HepG2 (cell line): ENCODE data around the gene FABP1. TPM values are rescaled to one million over a fixed set of nuclear protein-coding genes. Genes with fewer than 3 reads are reported as not detected.

Experiments
- ARID2 ChIP-seq: sonication (generic); formaldehyde crosslinking; IDR thresholded peaks from 2 replicates; pipeline ENCODE4 v1.8.1; 2022; ENCODE audit warnings: mild to moderate bottlenecking, missing genetic modification reagents, borderline replicate concordance
- CBX2 ChIP-seq, 2 experiments: fragments of 200-600 bp in 1 of 2; sonication (generic); formaldehyde crosslinking in 1 of 2; IDR thresholded peaks; 2 replicates each; pipeline versions ENCODE4 v1.7.0 to v1.8.1; 2018 to 2022; ENCODE audit warnings: low read depth in 2 of 2, low read length in 1 of 2, mild to moderate bottlenecking in 1 of 2, missing genetic modification reagents in 1 of 2
- CEBPB ChIP-seq: IDR thresholded peaks from 2 replicates; pipeline ENCODE4 v1.6.1; 2011; ENCODE audit warnings: low read depth, low read length, improper control_type of control experiment, borderline replicate concordance
- EEA1 ChIP-seq: sonication (generic); formaldehyde crosslinking; IDR thresholded peaks from 2 replicates; pipeline ENCODE4 v1.5.1; 2020; ENCODE audit warnings: mild to moderate bottlenecking, missing genetic modification reagents, borderline replicate concordance
- ESRRA ChIP-seq: sonication (generic); formaldehyde crosslinking; IDR thresholded peaks from 2 replicates; pipeline ENCODE4 v1.5.1; 2020; ENCODE audit warnings: mild to moderate bottlenecking, low read depth, missing genetic modification reagents
- HNF4G ChIP-seq, 2 experiments: sonication (generic) in 1 of 2; formaldehyde crosslinking in 1 of 2; IDR thresholded peaks; 2 replicates each; pipeline versions ENCODE4 v1.4.0 to v1.6.1; 2011 to 2020; ENCODE audit warnings: borderline replicate concordance in 2 of 2, low read depth in 2 of 2, mild to moderate bottlenecking in 2 of 2, low read length in 1 of 2, missing genetic modification reagents in 1 of 2, moderate library complexity in 1 of 2
- MLLT10 ChIP-seq: sonication (generic); formaldehyde crosslinking; IDR thresholded peaks from 2 replicates; pipeline ENCODE4 v1.4.0; 2020; ENCODE audit warnings: missing genetic modification reagents
- SYNCRIP ChIP-seq: fragments of 200-400 bp; formaldehyde crosslinking; IDR thresholded peaks from 2 replicates; pipeline ENCODE4 v1.6.1; 2018; ENCODE audit warnings: mild to moderate bottlenecking, low read depth, low read length; ENCODE audit not compliant: insufficient read depth
- ZFP37 ChIP-seq: sonication (generic); formaldehyde crosslinking; IDR thresholded peaks from 2 replicates; pipeline ENCODE4 v1.4.0; 2020; ENCODE audit warnings: missing genetic modification reagents, borderline replicate concordance
- ZKSCAN8 ChIP-seq: IDR thresholded peaks from 2 replicates; pipeline ENCODE4 v1.6.1; 2016; ENCODE audit warnings: borderline replicate concordance, missing genetic modification reagents, missing compliant biosample characterization
- ZNF282 ChIP-seq: fragments of 450-650 bp; IDR thresholded peaks from 2 replicates; pipeline ENCODE4 v1.6.1; 2018; ENCODE audit not compliant: partially characterized antibody
- ZNF333 ChIP-seq: sonication (generic); formaldehyde crosslinking; IDR thresholded peaks from 2 replicates; pipeline ENCODE4 v1.4.0; 2020; ENCODE audit warnings: mild to moderate bottlenecking, missing genetic modification reagents, borderline replicate concordance
- ZNF446 ChIP-seq: sonication (generic); formaldehyde crosslinking; IDR thresholded peaks from 2 replicates; pipeline ENCODE4 v1.5.0; 2020; ENCODE audit warnings: mild to moderate bottlenecking, missing genetic modification reagents
- ZNF703 ChIP-seq: sonication (generic); formaldehyde crosslinking; IDR thresholded peaks from 2 replicates; pipeline ENCODE4 v1.5.1; 2020; ENCODE audit warnings: missing genetic modification reagents, mild to moderate bottlenecking, moderate library complexity, borderline replicate concordance
- ZNF782 ChIP-seq: sonication (generic); formaldehyde crosslinking; IDR thresholded peaks from 2 replicates; pipeline ENCODE4 v1.4.0; 2020; ENCODE audit warnings: missing genetic modification reagents, mild to moderate bottlenecking, borderline replicate concordance
- polyA plus RNA-seq, 8 experiments: library from polyadenylated mRNA; depleted of rRNA in 3 of 8; stranded (reverse) in 7 of 8; unstranded in 1 of 8; fragments of >200 nt; fragmentation: Illumina TruSeq in 4 of 8; extraction: Trizol in 4 of 8; gene quantifications; 2 replicates each; pipeline versions ENCODE4 v1.2.1 to v1.2.3, GENCODE V29; 2011 to 2016; ENCODE audit warnings: low read depth in 4 of 8, missing spikeins in 1 of 8, mixed read lengths in 1 of 8; ENCODE audit not compliant: insufficient read depth in 1 of 8
- total RNA-seq, 5 experiments: library from RNA; depleted of rRNA; stranded (reverse); fragments of >200 nt; fragmentation: Illumina TruSeq; extraction: Trizol; gene quantifications; 2 replicates each; pipeline ENCODE4 v1.2.3, GENCODE V29; 2016; ENCODE audit warnings: low read depth in 1 of 5
- TF ChIP-seq, protein P1 (sequence below): sonication (generic); formaldehyde crosslinking; IDR thresholded peaks from 2 replicates; pipeline ENCODE4; 2020; ENCODE audit warnings: missing genetic modification reagents, mild to moderate bottlenecking, borderline replicate concordance
- TF ChIP-seq, protein P2 (sequence below): IDR thresholded peaks from 2 replicates; pipeline ENCODE4 v1.6.1; 2016; ENCODE audit warnings: missing compliant biosample characterization, missing genetic modification reagents, borderline replicate concordance
- TF ChIP-seq, protein P3 (sequence below): sonication (generic); formaldehyde crosslinking; IDR thresholded peaks from 2 replicates; pipeline ENCODE4 v1.8.0; 2022; ENCODE audit warnings: mild to moderate bottlenecking, missing genetic modification reagents, moderate library complexity
- TF ChIP-seq, protein P4 (sequence below): sonication (generic); formaldehyde crosslinking; conservative IDR thresholded peaks from 2 replicates; pipeline ENCODE4 v1.4.0; 2020; ENCODE audit warnings: mild to moderate bottlenecking, missing genetic modification reagents, moderate library complexity

The FABP1 gene
- total and polyA plus RNA-seq, 2 of the 13 experiments (the other 11 are each of a cell fraction or from before 2014, with no cell fraction given) = 644 to 1,608 TPM

DNA sequence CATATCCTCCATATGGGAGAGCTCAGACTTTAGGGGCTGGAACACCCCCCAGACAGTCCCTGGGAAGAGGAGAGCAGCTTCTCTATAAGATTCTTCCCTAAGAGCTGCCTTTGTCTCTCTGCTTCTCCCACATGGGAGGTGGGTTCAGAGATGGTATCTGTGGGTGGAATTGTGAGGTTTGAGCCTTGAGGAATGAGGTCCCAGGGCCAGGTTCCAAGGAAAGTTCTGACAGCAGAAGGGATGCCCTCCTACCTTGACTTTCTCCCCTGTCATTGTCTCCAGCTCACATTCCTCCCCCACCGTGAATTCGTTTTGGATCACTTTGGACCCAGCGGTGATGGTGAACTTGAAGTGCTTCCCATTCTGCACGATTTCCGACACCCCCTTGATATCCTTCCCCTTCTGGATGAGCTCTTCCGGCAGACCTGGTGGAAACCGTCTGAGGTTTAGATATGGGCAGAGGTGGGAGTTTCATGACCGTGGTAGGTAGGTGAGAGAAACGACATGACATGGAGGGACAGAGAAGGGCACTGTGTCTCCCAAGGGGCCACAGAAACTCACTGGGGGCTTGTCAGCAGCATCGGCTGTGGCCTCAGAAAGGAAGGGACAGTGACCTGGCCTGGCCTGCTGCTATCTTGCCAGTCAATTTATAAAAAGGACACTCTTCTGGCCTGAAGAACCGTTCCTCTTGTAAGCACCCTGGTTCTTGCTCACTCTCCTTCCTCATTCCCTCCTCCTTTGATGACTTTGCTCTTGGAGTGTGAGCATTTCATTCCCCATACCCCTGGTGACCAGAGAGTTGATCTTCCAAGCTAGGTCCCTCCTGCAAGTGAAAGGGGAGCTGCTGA, 1.7 kb downstream of the FABP1 start (continued):
- TF ChIP-seq, protein P1, sequence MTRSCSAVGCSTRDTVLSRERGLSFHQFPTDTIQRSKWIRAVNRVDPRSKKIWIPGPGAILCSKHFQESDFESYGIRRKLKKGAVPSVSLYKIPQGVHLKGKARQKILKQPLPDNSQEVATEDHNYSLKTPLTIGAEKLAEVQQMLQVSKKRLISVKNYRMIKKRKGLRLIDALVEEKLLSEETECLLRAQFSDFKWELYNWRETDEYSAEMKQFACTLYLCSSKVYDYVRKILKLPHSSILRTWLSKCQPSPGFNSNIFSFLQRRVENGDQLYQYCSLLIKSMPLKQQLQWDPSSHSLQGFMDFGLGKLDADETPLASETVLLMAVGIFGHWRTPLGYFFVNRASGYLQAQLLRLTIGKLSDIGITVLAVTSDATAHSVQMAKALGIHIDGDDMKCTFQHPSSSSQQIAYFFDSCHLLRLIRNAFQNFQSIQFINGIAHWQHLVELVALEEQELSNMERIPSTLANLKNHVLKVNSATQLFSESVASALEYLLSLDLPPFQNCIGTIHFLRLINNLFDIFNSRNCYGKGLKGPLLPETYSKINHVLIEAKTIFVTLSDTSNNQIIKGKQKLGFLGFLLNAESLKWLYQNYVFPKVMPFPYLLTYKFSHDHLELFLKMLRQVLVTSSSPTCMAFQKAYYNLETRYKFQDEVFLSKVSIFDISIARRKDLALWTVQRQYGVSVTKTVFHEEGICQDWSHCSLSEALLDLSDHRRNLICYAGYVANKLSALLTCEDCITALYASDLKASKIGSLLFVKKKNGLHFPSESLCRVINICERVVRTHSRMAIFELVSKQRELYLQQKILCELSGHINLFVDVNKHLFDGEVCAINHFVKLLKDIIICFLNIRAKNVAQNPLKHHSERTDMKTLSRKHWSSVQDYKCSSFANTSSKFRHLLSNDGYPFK (CRISPR knock-in tag) = no peak
- TF ChIP-seq CBX2 (IDR thresholded peaks at IDR 0.05; ENCODE audit: low read depth, low read length) (no peak), CBX2 (CRISPR knock-in tag; IDR thresholded peaks at IDR 0.05; ENCODE audit: low read depth) (no peak), ZNF446 (CRISPR knock-in tag) (no peak), SYNCRIP (no peak), ZNF782 (no peak), ZNF282 (no peak), ZFP37 (CRISPR knock-in tag) (no peak), ZNF703 (CRISPR knock-in tag) (no peak), EEA1 (CRISPR knock-in tag) (no peak), CEBPB (no peak), HNF4G (IDR thresholded peaks at IDR 0.05; ENCODE audit: borderline replicate concordance, low read depth, low read length) (no peak), HNF4G (CRISPR knock-in tag; IDR thresholded peaks at IDR 0.05; ENCODE audit: borderline replicate concordance, low read depth) (no peak), ESRRA (CRISPR knock-in tag) (no peak), ZNF333 (CRISPR knock-in tag) (0 out of 2 replicates have a peak, but pooled peaks have one; percentile 5), ZKSCAN8 (CRISPR knock-in tag) (no peak), ARID2 (CRISPR knock-in tag) (no peak), MLLT10 (CRISPR knock-in tag) (no peak)
- TF ChIP-seq, protein P2, sequence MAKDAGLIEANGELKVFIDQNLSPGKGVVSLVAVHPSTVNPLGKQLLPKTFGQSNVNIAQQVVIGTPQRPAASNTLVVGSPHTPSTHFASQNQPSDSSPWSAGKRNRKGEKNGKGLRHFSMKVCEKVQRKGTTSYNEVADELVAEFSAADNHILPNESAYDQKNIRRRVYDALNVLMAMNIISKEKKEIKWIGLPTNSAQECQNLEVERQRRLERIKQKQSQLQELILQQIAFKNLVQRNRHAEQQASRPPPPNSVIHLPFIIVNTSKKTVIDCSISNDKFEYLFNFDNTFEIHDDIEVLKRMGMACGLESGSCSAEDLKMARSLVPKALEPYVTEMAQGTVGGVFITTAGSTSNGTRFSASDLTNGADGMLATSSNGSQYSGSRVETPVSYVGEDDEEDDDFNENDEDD = no peak
- TF ChIP-seq, protein P3, sequence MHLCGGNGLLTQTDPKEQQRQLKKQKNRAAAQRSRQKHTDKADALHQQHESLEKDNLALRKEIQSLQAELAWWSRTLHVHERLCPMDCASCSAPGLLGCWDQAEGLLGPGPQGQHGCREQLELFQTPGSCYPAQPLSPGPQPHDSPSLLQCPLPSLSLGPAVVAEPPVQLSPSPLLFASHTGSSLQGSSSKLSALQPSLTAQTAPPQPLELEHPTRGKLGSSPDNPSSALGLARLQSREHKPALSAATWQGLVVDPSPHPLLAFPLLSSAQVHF (CRISPR knock-in tag) = peak; percentile 18; the same call in 1 of the 2 replicates
- TF ChIP-seq, protein P4, sequence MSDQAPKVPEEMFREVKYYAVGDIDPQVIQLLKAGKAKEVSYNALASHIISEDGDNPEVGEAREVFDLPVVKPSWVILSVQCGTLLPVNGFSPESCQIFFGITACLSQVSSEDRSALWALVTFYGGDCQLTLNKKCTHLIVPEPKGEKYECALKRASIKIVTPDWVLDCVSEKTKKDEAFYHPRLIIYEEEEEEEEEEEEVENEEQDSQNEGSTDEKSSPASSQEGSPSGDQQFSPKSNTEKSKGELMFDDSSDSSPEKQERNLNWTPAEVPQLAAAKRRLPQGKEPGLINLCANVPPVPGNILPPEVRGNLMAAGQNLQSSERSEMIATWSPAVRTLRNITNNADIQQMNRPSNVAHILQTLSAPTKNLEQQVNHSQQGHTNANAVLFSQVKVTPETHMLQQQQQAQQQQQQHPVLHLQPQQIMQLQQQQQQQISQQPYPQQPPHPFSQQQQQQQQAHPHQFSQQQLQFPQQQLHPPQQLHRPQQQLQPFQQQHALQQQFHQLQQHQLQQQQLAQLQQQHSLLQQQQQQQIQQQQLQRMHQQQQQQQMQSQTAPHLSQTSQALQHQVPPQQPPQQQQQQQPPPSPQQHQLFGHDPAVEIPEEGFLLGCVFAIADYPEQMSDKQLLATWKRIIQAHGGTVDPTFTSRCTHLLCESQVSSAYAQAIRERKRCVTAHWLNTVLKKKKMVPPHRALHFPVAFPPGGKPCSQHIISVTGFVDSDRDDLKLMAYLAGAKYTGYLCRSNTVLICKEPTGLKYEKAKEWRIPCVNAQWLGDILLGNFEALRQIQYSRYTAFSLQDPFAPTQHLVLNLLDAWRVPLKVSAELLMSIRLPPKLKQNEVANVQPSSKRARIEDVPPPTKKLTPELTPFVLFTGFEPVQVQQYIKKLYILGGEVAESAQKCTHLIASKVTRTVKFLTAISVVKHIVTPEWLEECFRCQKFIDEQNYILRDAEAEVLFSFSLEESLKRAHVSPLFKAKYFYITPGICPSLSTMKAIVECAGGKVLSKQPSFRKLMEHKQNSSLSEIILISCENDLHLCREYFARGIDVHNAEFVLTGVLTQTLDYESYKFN (CRISPR knock-in tag) = no peak
